ENCODE data around the gene RNF220. TPM values are rescaled to one million over a fixed set of nuclear protein-coding genes. Genes with fewer than 3 reads are reported as not detected.

Gene RNF220
- total RNA-seq, 2 donors from 2014 or later, result 53.3 to 62.0 TPM

DNA sequence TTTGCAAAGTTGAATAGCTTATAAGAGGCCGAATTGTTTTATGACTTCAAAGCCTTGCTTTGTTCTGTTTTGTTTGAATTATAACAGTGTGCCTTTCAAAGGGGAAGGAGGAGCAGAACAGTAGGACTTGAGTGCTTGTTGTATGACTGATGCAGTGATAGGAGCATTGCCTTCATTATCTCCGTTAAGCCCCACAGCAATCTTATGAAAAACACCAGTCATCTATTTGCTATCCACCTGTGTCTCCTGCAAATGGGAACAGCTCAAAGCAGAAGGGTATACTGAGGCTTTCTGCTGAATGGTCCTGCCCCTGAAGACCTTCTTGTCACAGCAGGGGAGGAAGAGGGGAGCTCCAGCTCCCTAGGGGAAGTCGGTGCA lies 127.5 kb downstream of the RNF220 start:
- no peak for DNase-seq
- no peaks in the 10 kb centered on the region for H3K27me3 ChIP-seq
- H3K9ac ChIP-seq (ENCODE audit: low read depth in 2 of 2, low read length in 2 of 2), result no peak overlapping the region
- TF ChIP-seq, protein P1, sequence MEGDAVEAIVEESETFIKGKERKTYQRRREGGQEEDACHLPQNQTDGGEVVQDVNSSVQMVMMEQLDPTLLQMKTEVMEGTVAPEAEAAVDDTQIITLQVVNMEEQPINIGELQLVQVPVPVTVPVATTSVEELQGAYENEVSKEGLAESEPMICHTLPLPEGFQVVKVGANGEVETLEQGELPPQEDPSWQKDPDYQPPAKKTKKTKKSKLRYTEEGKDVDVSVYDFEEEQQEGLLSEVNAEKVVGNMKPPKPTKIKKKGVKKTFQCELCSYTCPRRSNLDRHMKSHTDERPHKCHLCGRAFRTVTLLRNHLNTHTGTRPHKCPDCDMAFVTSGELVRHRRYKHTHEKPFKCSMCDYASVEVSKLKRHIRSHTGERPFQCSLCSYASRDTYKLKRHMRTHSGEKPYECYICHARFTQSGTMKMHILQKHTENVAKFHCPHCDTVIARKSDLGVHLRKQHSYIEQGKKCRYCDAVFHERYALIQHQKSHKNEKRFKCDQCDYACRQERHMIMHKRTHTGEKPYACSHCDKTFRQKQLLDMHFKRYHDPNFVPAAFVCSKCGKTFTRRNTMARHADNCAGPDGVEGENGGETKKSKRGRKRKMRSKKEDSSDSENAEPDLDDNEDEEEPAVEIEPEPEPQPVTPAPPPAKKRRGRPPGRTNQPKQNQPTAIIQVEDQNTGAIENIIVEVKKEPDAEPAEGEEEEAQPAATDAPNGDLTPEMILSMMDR (IDR thresholded peaks at IDR 0.05), result no peak
- no peaks in the 10 kb centered on the region for H3K9me3 ChIP-seq
- H3K36me3 ChIP-seq, result no peaks in the 10 kb centered on the region
- intact Hi-C loops (cut with DNase I), result no loop called here
- no peak overlapping the region for H3K4me3 ChIP-seq
- no peak overlapping the region for H3K27ac ChIP-seq
- H3K4me1 ChIP-seq, result no peaks in the 10 kb centered on the region

DNA sequence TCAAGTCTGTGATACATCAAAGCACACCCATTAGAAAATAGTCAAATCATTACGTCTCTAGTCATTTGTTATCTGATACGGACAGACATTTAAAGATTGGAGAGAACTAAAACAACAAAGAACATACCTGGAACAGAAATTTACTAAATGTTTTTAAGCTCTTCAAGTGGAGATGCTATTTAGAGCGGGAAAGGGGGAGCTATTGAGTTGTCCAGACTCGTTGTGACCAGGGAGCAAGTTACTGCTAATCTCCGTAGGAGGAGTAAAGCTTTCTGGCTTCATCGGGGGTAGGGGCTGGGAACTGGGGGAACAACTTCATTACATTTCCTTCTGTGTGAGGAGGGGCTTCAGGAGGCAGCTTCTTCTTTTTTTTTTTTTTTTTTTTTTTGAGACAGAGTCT lies 129.7 kb downstream of the RNF220 start:
- intact Hi-C loops (cut with DNase I), result no loop called here
- no peaks in the 10 kb centered on the region for H3K27me3 ChIP-seq
- H3K9me3 ChIP-seq, result no peaks in the 10 kb centered on the region
- no peaks in the 10 kb centered on the region for H3K4me1 ChIP-seq
- TF ChIP-seq, protein P1 (IDR thresholded peaks at IDR 0.05), result no peak
- H3K27ac ChIP-seq, result no peak overlapping the region
- no peaks in the 10 kb centered on the region for H3K36me3 ChIP-seq
- no peak overlapping the region for H3K4me3 ChIP-seq
- no peak for DNase-seq
- no peak overlapping the region for H3K9ac ChIP-seq (ENCODE audit: low read depth in 2 of 2, low read length in 2 of 2)

DNA sequence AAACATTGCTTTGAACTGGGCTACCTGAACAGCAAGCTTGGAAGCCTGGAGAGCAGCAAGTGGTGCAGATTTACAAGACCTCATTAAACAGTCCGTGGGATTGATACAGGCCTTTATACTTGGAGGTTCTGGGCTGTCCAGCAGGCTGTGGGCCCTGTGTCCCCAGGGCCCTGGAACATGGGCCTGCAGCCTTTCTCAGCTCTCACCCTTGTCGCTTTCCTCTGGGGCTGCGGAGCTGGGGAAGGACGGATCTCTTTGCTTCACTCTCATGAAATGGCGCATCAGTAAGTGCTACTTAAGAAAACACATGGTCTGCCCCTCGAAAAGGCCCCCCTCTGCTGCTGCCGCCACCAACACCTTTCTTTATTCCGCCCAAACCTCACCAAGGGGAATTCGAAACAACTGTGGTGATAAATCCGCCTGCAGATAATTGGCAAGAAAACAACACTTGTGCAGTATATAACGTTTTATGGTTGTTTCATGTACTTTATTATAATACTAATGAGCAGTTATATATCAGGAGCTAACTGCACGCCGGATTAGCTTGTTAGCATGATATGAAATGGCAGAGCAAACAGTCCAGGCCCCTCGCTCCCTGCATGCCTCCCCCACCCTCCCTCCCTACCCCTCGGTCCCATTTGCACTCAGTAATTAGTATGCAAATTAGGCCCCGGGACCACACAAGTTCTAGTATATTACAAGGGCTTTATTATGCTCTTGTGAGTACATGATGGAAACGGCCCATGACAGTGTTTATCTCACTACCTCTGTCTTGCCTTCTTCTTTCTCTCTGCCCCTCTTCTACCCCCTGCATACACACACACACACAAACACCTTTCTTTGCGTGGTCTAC lies 131.5 kb downstream of the RNF220 start:
- TF ChIP-seq, protein P1 (IDR thresholded peaks at IDR 0.05), result no peak
- Histone ChIP-seq H3K4me1 (no peaks in the 10 kb centered on the region), H3K9me3 (no peaks in the 10 kb centered on the region), H3K36me3 (no peaks in the 10 kb centered on the region), H3K9ac (ENCODE audit: low read depth in 2 of 2, low read length in 2 of 2) (no peak overlapping the region), H3K4me3 (no peak overlapping the region), H3K27ac (no peak overlapping the region), H3K27me3 (no peaks in the 10 kb centered on the region)
- DNase-seq, result no peak
- intact Hi-C loops (cut with DNase I), result no loop called here

DNA sequence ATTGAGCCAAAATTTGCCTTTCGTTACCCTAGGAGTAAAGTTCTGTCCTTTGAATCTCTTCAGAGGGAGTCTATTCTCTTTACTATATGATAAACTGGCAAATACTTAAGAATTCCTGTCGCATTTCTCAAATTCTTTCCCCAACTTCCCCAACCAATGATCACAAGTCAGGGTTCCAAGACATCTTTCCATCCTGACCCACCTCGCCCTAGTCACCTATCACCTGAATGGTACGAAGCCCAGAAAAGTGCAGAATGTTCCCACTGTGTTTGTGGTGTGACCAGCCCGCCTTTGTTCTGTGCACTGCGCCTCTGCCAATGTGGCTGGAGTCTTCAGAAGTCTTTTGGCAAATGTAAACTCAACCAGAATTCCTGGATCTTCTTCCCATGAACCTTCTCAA lies 132.5 kb downstream of the RNF220 start:
- Histone ChIP-seq H3K36me3 (no peaks in the 10 kb centered on the region), H3K27me3 (no peaks in the 10 kb centered on the region), H3K27ac (no peak overlapping the region), H3K4me1 (no peaks in the 10 kb centered on the region), H3K4me3 (no peak overlapping the region), H3K9ac (ENCODE audit: low read depth in 2 of 2, low read length in 2 of 2) (no peak overlapping the region), H3K9me3 (no peaks in the 10 kb centered on the region)
- TF ChIP-seq, protein P1 (IDR thresholded peaks at IDR 0.05), result no peak
- intact Hi-C loops (cut with DNase I), result no loop called here
- no peak for DNase-seq

DNA sequence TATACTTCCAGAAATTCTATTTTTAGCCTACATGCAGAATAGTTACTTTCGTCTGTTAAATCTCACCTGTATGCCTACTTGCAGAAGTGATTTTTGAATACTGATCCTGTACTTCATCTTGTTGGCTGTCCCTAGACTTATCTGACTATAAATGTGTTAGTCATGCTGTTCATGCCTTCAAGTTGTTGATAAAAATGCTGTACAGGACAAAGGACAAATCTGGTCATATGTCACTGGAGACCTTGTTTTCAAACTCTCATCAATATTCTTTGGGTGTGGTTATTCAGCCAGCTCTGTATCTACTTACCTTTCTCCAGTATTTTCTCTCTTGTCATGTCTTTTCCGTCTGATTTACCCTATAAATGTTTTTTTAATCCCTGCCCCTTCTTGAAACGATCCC lies 132.9 kb downstream of the RNF220 start:
- no peaks in the 10 kb centered on the region for H3K4me1 ChIP-seq
- TF ChIP-seq, protein P1 (IDR thresholded peaks at IDR 0.05), result no peak
- H3K27ac ChIP-seq, result no peak overlapping the region
- H3K27me3 ChIP-seq, result no peaks in the 10 kb centered on the region
- H3K4me3 ChIP-seq, result no peak overlapping the region
- H3K36me3 ChIP-seq, result no peaks in the 10 kb centered on the region
- H3K9ac ChIP-seq (ENCODE audit: low read depth in 2 of 2, low read length in 2 of 2), result no peak overlapping the region
- intact Hi-C loops (cut with DNase I), result no loop called here
- DNase-seq, result no peak
- H3K9me3 ChIP-seq, result no peaks in the 10 kb centered on the region

All from colonic mucosa (tissue), 4 donors.